DOHH2 (cell line): ENCODE data around the gene RAI1.

Experiments
- H3F3A ChIP-seq: fragments of 200-600 bp; sonication (generic), shearing (Covaris generic); 2 replicates; pipeline ENCODE4 v1.6.0; 2016; ENCODE audit warnings: antibody characterized with exemption, mild to moderate bottlenecking; ENCODE audit not compliant: control insufficient read depth, insufficient read depth
- H3K27ac ChIP-seq: fragments of 200-600 bp; sonication (generic); 2 replicates; pipeline ENCODE4 v1.5.1; 2014; ENCODE audit warnings: low read depth, mild to moderate bottlenecking, low read length, moderate library complexity
- H3K27me3 ChIP-seq: fragments of 200-600 bp; sonication (generic); 2 replicates; pipeline ENCODE4 v1.6.1; 2014; ENCODE audit warnings: mild to moderate bottlenecking, low read length, mixed read lengths; ENCODE audit not compliant: control insufficient read depth
- H3K36me3 ChIP-seq: fragments of 200-600 bp; sonication (generic); 2 replicates; pipeline ENCODE4 v1.6.1; 2014; ENCODE audit warnings: mild to moderate bottlenecking, low read length, moderate library complexity, mixed read lengths; ENCODE audit not compliant: control insufficient read depth
- H3K4me1 ChIP-seq: fragments of 200-600 bp; sonication (generic); 2 replicates; pipeline ENCODE4 v1.6.1; 2014; ENCODE audit warnings: mild to moderate bottlenecking, low read length, mixed read lengths; ENCODE audit not compliant: control insufficient read depth
- H3K4me2 ChIP-seq: fragments of 200-600 bp; sonication (generic); 2 replicates; pipeline ENCODE4 v1.6.0; 2014; ENCODE audit warnings: mild to moderate bottlenecking, low read length, moderate library complexity
- H3K4me3 ChIP-seq: fragments of 200-600 bp; sonication (generic); 2 replicates; pipeline ENCODE4 v1.5.1; 2014; ENCODE audit warnings: mild to moderate bottlenecking, low read length, mixed read lengths
- H3K79me2 ChIP-seq: fragments of 200-600 bp; sonication (generic); 2 replicates; pipeline ENCODE4 v1.6.1; 2014; ENCODE audit warnings: mild to moderate bottlenecking, low read length, mixed read lengths; ENCODE audit not compliant: control insufficient read depth
- H3K9me2 ChIP-seq: fragments of 200-600 bp; sonication (generic); replicated peaks from 2 replicates; pipeline ENCODE4 v1.6.1; 2014; ENCODE audit warnings: mild to moderate bottlenecking, low read length, mixed read lengths; ENCODE audit not compliant: control insufficient read depth
- H3K9me3 ChIP-seq: fragments of 200-600 bp; sonication (generic); 2 replicates; pipeline ENCODE4 v1.6.1; 2014; ENCODE audit warnings: antibody characterized with exemption, low read length, mixed read lengths; ENCODE audit not compliant: control insufficient read depth, insufficient read depth
- H4K20me1 ChIP-seq: fragments of 200-600 bp; sonication (generic); 2 replicates; pipeline ENCODE4 v1.6.0; 2014; ENCODE audit warnings: low read depth, mild to moderate bottlenecking, antibody characterized with exemption, low read length, moderate library complexity; ENCODE audit not compliant: control insufficient read depth, insufficient read depth
- CTCF ChIP-seq: fragments of 200-600 bp; sonication (generic); IDR thresholded peaks from one replicate; pipeline ENCODE4 v1.5.1; 2014; ENCODE audit warnings: antibody characterized with exemption, mild to moderate bottlenecking, low read depth, low read length; ENCODE audit not compliant: poor library complexity, severe bottlenecking
- EZH2phosphoT487 ChIP-seq: fragments of 200-600 bp; sonication (generic); IDR thresholded peaks from 2 replicates; pipeline ENCODE4 v1.6.1; 2017; ENCODE audit warnings: borderline replicate concordance, mild to moderate bottlenecking, antibody characterized with exemption, low read length, moderate library complexity, mixed read lengths

RAI1 gene

GRCh38 chr17:17683710-17684365 is 2.6 kb downstream of the RAI1 start:
- peaks cover 29% of the 10 kb centered on the region for H3K36me3 ChIP-seq
- H3K27ac ChIP-seq, result no peak overlapping the region
- no peaks in the 10 kb centered on the region for H3K27me3 ChIP-seq
- H3K79me2 ChIP-seq, result peaks cover 73% of the 10 kb centered on the region
- TF ChIP-seq CTCF, result no peak
- no peaks in the 10 kb centered on the region; the same call in 1 of the 2 replicates for H3F3A ChIP-seq
- H4K20me1 ChIP-seq, result peaks cover 18% of the 10 kb centered on the region
- H3K9me3 ChIP-seq, result no peaks in the 10 kb centered on the region
- no peaks in the 10 kb centered on the region for H3K9me2 ChIP-seq
- peak overlapping the region; percentile 94 for H3K4me2 ChIP-seq
- peak overlapping the region; percentile 75 for H3K4me3 ChIP-seq
- H3K4me1 ChIP-seq, result peaks cover 49% of the 10 kb centered on the region

- no peak for TF ChIP-seq EZH2phosphoT487
- no peak for TF ChIP-seq CTCF
- peaks cover 33% of the 10 kb centered on the region for H3K36me3 ChIP-seq
- no peaks in the 10 kb centered on the region for H3K9me2 ChIP-seq
- H3K27ac ChIP-seq, result no peak overlapping the region
- peaks cover 62% of the 10 kb centered on the region for H3K4me1 ChIP-seq
- H3K9me3 ChIP-seq, result no peaks in the 10 kb centered on the region
- H3K4me2 ChIP-seq, result peak overlapping the region; percentile 58
- H3K27me3 ChIP-seq, result no peaks in the 10 kb centered on the region
- H3K79me2 ChIP-seq, result peaks cover 86% of the 10 kb centered on the region
- H3F3A ChIP-seq, result no peaks in the 10 kb centered on the region; the same call in 1 of the 2 replicates
- peak overlapping the region; percentile 47 for H3K4me3 ChIP-seq
- H4K20me1 ChIP-seq, result peaks cover 25% of the 10 kb centered on the region
Measured at GRCh38 chr17:17684906-17685774, 3.9 kb downstream of the RAI1 start.

- peaks cover 93% of the 10 kb centered on the region for H3K79me2 ChIP-seq
- peak overlapping the region; percentile 58 for H3K4me2 ChIP-seq
- H3K27me3 ChIP-seq, result no peaks in the 10 kb centered on the region
- no peak for TF ChIP-seq EZH2phosphoT487
- no peak for TF ChIP-seq CTCF
- H4K20me1 ChIP-seq, result peaks cover 27% of the 10 kb centered on the region
- peak overlapping the region; percentile 47 for H3K4me3 ChIP-seq
- H3K9me3 ChIP-seq, result no peaks in the 10 kb centered on the region
- H3K9me2 ChIP-seq, result no peaks in the 10 kb centered on the region
- peaks cover 66% of the 10 kb centered on the region for H3K4me1 ChIP-seq
- H3K36me3 ChIP-seq, result peaks cover 33% of the 10 kb centered on the region
- no peak overlapping the region for H3K27ac ChIP-seq
- peaks cover 3% of the 10 kb centered on the region for H3F3A ChIP-seq
Measured at GRCh38 chr17:17685775-17686291, 4.6 kb downstream of the RAI1 start.
